Measurements from ENCODE around the gene HSF2.

HSF2 gene

GRCh38 chr6:122400121-122400450 lies 634 bp downstream of the HSF2 start:
- no peak for DNase-seq

DNA sequence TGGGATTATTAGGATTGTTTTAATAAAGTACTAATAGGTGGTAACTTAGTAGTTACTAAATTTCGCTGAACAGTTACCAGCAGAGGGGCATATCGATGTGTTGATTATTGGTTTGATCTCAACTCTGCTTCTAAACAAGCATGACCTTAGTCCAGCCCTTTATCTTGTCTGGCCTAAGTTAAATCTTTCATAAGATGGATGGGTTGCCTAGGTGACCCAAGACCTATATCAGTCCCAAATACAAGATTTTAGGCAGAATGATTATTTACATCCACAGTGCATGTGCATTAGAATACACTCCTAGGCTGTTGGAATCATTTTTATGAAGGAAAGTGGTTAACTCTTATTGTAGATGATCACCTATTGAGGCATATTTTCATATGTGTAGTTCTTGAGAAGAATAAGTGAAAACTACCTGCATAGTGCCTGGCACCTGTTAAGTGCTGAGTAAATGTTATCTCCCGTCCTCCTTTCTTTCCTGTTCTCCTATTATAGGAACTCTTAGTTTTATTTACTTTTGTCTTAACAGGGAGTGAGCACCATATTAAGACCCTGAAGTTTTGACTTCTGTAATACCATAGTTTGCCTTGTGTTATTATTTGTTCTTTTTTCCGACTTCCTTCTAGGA lies 1.1 kb downstream of the HSF2 start:
- no peak for DNase-seq

DNA sequence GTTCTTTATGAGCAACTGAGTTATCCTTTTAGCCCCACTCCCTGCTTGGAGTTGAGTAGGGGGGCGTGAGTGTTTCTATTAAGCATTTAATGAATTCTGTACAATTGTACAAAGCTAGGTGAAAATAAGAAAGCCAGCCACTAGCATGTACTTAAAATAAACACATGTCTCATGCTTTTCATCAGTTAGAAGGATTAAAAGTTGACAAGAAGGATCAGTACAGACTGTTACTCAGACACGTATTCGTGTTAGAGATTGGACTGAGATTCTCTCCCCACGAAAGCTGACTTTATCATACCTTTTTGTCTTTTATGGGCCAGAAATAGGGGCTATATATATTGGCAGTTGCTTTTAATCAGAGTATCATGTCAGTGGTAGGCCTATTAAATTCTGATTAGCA lies 1.7 kb downstream of the HSF2 start:
- no peak for DNase-seq

DNA sequence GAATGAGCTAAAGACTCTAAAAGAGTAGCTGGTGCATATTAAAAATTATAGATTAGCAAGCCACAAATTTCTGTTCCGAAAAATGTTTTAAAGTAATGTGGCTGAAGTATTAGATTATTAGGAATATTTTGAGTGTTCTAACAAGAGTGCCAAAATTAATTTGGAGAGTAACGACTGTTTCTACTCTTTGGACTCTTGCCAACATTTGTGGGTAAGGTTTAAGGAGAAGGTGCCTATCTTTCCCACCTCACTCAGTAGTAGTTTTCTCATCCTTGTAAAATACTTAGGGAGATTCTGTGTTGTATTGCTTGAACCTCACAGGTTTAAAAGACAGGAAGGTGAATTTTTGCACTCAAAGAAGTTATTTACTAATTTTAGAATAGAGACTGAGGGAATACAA lies 5.0 kb downstream of the HSF2 start:
- no peak for DNase-seq

- no peak for DNase-seq
Observed at GRCh38 chr6:122405417-122405816, 6.0 kb downstream of the HSF2 start.

DNA sequence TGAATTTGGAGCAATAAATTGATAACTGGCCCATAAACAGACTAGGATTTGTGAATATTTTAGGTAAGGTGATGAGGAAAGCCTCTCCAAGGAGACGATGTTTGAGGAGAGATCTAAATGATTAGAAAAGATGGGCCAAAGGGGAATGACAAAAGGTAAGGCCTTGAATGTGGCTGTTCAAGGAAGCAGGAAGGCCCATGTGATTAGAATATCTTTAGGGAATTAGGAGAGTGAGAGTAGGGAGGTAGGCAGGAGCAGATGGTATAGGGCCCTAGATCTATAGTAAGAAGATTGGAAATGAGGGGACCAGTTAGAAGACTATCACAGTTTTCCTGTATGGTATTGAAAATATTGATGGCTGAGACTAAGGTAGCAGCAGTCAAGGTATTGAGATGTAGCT lies 6.7 kb downstream of the HSF2 start:
- DNase-seq: no peak

DNA sequence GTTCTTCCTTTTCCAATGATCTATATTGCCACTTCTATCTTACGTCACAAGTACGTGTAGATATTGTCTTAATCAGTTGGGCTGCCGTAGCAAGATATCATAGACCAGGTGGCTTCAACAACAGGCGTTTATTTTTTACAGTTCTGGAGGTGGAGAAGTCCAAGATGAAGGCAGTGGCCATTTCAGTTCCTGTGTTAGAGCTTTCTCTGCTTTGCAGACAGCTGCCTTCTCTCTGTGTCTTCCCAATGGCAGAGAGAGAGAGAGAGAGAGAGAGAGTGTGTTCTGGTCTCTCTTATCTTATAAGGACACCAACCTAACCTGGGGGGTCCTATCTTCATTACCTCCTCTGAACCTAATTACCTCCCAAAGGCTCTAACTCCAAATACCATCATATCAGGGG lies 8.3 kb downstream of the HSF2 start:
- no peak for DNase-seq

DNA sequence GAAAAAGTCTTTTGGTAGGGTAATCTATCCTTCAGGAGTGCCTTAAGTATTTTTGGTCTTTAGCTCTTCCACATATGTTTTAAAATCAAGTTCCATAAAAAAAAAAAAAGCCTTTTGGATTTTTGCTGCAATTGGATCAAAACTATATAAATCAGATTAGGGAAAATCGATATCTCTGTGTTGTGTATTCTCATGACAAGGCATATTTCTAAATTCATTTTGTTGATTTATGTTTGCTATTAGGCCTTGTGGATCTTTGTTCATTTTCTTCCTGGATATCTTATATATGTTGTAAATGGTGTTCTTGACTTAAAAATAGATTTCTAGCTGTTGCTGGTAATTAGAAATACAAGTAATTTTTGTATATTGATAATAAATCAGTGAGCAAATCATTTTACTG lies 8.8 kb downstream of the HSF2 start:
- DNase-seq: no peak

- DNase-seq: no peak
Observed at GRCh38 chr6:122408702-122409458, 9.4 kb downstream of the HSF2 start.

DNA sequence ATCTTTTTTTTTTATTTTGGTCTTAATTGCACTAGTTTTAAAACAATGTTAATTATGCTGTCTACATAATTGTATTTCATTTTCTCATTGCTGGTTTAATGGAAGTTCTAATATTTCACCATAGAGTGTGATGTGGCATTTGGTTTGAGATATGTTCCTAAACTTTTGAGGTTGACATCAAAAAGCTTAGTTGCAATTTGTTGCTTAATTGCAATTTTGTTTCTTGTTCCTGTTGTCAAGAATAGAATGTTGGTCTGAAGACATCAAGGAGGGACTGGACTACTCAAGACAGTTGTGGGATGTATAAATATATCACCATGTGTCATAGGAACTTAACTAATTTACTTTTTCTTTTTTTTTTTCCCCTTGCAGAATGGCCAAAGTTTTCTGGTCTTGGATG lies 12.5 kb downstream of the HSF2 start:
- DNase-seq: no peak

GRCh38 chr6:122416825-122417224 lies 17.4 kb downstream of the HSF2 start:
- DNase-seq: no peak

- DNase-seq: no peak
Observed at GRCh38 chr6:122422003-122422402, 22.6 kb downstream of the HSF2 start.

DNA sequence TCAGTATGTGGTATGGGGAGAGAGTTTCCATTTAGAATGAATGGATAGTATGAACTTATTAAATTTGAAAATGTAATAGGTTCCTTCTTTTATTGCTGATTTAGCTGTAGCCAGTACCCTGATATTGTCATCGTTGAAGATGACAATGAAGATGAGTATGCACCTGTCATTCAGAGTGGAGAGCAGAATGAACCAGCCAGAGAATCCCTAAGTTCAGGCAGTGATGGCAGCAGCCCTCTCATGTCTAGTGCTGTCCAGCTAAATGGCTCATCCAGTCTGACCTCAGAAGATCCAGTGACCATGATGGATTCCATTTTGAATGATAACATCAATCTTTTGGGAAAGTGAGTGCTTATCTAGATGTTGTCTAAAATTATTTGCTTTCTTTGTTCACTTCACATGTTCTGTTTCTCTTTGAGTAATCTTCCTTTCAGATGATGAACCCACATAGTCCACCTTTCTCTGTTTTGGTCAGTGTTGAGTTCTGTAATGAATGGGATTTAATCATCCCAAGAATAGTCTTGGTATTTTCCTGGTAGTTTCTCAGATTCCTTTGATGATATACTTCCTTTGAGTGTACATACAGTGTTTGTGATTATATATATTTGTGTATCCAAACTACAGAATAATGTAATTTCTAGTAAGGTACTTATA lies 23.3 kb downstream of the HSF2 start:
- no peak for DNase-seq

DNA sequence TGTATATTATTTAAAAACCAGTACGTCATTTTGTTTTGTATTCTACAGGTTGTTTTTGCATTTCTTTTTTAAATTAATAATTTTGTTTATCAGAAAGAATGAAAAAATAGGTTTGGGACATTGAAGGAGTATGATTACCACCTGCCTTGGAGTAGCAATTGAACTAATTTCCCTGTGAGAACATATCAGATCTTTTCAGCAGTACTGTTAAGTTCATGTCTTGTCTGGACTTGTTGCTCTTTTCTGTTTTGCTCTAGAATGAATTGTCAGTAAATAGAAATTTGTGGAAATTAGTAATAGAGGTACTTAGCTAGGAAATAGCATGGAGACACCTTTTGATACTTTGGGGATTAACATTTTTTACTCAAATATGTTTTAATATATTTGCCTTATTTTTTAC lies 24.3 kb downstream of the HSF2 start:
- no peak for DNase-seq

DNA sequence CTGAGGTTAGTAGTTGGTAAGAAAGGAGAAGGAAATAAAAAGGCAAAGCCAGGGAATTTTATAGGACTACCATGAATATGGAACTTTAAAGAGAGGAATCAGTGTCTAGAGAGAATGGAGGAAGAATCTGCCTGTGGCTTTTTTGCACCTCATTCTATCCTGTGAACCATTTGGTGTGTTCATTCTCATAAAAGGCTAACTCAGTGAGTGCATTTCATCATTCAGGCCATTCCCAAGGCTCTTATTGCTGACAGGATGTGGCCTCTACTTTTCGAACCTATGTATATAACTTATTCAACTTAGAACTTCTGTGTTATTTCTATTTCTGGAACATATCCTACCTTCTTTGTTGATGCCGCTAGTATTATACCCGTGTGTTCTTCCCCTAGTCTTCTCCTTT lies 27.1 kb downstream of the HSF2 start:
- no peak for DNase-seq

DNA sequence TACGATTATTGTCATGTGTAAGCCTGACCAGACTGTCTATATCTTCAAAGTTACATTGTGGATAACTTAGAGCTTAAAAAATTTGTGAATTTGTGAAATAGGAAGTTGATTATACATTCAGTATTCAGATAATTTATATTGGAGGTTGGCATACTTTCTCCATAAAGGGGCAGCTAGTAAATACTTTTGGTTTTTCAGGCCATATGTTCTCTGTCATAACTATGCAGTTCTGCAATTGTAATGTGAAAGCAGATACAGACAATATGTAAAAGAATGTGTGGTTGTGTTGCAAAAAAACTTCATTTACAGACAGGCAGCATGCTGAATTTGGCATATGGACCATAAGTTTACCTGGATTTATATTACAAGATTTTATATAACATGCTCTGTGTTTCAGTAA lies 29.3 kb downstream of the HSF2 start:
- peak; percentile 60 for DNase-seq

DNA sequence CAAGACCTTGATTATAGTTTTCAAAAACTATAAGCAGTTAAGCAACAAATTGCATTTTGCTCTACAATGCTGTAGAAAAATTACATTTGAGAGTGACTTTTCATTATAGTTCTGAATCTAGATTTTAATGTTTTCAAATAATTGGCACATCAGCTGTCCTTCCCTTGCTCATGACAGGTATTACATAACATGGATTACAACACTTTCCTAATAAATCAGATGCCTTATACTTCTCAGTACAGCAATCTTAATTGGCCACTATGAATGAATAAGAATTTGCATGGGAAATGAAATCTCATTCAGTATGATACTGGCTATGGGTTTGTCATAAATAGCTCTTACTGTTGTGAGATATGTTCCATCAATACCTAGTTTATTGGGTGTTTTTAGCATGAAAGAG lies 29.9 kb downstream of the HSF2 start:
- no peak for DNase-seq

- no peak for DNase-seq
Observed at GRCh38 chr6:122431780-122432179, 32.3 kb downstream of the HSF2 start.

GRCh38 chr6:122432816-122433215 lies 33.4 kb downstream of the HSF2 start:
- peak; percentile 22 for DNase-seq

DNA sequence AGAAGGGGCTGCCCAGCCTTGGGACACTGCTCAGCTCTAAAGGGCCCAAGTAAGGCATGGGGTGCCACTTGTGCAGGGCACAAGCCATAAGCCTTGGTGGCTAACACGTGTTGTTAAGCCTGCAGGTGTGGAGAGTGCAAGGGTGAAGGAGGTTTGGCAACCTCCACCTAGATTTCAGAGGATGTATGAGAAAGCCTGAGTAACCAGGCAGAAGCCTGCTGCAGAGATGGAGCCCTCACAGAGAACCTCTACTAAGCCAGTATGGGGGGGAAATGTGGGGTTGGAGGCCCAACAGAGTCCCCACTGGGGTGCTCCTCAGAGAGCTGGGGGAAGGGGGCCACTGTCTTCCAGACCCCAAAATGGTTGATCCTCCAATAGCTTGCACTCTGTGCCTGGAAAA lies 39.5 kb downstream of the HSF2 start:
- DNase-seq: no peak

DNA sequence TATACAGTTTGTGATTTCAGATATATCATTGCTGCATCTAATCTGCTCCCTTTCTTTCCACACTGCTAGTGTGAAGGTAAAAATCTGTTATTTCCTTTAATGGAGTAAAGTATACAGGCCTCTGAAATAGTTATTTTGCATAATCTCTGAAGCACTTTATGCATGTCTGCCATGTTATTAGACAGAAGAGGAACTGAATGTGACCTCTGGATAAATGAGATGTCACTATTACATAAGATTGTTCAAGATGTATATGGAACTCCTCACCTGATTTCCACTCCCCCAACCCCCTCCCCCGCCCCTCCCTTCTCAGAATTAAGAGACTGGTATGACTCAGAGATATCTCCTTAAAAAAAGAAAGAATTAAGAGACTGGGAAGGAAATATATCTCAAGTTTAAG lies 45.8 kb downstream of the HSF2 start:
- DNase-seq: no peak

DNA sequence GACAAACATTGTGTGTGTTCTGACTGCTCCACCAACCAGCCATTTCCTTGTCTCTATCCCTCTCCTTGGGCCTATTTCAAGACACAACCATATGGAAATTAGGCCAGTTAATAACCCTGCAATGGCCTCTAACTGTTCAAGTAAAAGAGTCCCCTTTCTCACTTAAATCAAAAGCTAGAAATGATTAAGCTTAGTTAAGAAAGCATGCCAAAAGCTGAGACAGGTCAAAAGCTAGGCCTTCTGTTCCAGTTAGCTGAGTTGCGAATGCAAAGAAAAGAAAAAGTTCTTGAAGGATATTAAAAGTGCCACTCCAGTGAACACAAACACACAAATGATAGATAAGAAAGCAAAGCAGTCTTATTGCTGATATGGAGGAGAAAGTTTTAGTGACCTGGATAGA lies 49.6 kb downstream of the HSF2 start:
- DNase-seq: no peak

DNA sequence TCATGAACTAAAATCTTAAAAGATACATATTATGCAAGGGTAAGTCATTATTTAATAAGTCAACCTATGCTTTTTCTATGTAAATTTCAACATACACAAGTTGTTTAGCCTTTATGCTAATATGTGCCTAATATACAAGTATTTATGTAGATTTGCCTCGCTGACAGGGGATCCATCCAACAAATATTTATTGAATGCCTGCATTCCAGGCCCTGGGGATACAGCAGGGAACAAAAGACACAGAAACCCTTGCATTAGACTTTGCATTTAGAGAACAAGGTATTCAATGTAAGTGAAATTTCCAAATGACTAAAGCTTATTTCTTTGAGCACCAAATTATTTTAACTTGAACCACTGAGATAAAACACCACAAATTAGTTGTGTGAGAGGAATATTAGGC lies 53.1 kb downstream of the HSF2 start:
- no peak for DNase-seq

- no peak for DNase-seq
Observed at GRCh38 chr6:122454673-122455072, 55.2 kb downstream of the HSF2 start.

Data from fibroblast of skin of abdomen (primary cell).